ENCODE data around the gene MAST4. TPM values are rescaled to one million over a fixed set of nuclear protein-coding genes. Genes with fewer than 3 reads are reported as not detected.
A peak's percentile ranks its signal among the peaks of the same experiment; 100 is the strongest.

The MAST4 gene
- total RNA-seq, 2 experiments from 2014 or later = 27.7 to 28.8 TPM

DNA sequence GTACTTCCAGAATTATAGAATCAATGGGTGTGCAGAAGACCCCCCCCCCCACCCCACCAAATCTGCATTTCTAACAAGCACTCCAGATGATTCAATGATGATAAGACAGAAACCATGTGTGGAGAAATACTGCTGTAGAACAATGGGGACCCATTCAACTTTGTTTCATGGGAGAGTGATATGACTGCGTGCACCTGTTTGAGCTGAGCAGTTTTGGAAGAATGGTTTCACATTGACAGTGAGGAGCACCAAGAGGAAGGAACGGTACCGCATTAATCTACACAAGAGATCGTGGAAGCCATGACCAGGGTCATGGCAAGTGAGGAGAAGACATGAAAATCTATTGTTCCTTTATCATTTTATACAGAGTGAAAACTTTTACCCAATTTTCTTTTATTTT lies 397.7 kb downstream of the MAST4 start:
- H3K4me3 Mint-ChIP-seq = no peak overlapping the region
- H3K9me3 Mint-ChIP-seq = no peaks in the 10 kb centered on the region
- intact Hi-C loops (cut with micrococcal nuclease) = no loop called here
- no peak for DNase-seq
- CTCF ChIA-PET = interaction anchor here (0.6 to 1.3 kb wide), 2 partner anchors 110 to 163 kb away, joined by 3 read pairs; no protein-coding TSS in a partner anchor
- H3K4me1 Mint-ChIP-seq (ENCODE audit: low read depth) = peaks cover 2% of the 10 kb centered on the region
- no peaks in the 10 kb centered on the region for H3K27me3 Mint-ChIP-seq (ENCODE audit: low read depth)
- H3K36me3 Mint-ChIP-seq (ENCODE audit: low read depth) = no peaks in the 10 kb centered on the region
- no peak overlapping the region for H3K27ac Mint-ChIP-seq

GRCh38 chr5:66994790-66995189 lies 398.6 kb downstream of the MAST4 start:
- intact Hi-C loops (cut with micrococcal nuclease) = no loop called here
- Mint-ChIP-seq H3K27ac (no peak overlapping the region), H3K9me3 (no peaks in the 10 kb centered on the region), H3K4me3 (no peak overlapping the region), H3K36me3 (ENCODE audit: low read depth) (no peaks in the 10 kb centered on the region), H3K4me1 (ENCODE audit: low read depth) (peaks cover 2% of the 10 kb centered on the region), H3K27me3 (ENCODE audit: low read depth) (no peaks in the 10 kb centered on the region)
- no peak for DNase-seq
- CTCF ChIA-PET = no interaction called here

DNA sequence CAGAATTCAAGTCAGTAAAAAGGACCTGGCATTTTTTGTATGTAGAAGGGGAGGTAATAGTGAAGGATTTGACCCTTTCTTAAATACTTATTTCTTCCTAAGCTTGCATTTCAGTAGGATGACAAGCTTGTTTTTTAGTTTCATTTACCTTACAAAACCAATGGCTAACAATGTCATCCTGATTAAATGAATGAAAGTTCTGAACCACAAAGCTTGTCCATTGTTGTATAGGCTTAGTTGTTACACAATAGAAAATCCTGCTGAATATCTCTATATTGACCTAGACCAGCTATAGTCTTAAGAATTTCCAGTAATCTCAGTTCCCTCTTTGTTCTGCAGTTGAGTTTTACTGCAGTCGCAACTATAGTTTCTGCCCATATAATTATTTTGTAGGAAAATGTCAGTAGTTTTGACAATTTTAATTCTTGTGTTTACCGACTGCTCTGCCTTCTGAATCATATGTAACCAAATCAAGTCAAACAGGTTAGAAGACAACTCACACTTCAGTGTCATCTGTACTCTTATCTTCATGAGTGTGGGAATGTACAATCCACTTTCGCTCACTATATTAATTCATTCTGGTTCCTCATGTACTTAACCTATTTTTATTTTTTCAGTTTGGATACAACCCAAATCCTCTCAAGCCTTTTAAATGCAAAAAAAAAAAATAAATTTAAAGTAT lies 404.7 kb downstream of the MAST4 start:
- Mint-ChIP-seq H3K4me3 (no peak overlapping the region), H3K36me3 (ENCODE audit: low read depth) (peaks cover 9% of the 10 kb centered on the region), H3K4me1 (ENCODE audit: low read depth) (peaks cover 26% of the 10 kb centered on the region), H3K9me3 (no peaks in the 10 kb centered on the region), H3K27me3 (ENCODE audit: low read depth) (no peaks in the 10 kb centered on the region), H3K27ac (no peak overlapping the region)
- DNase-seq = no peak
- CTCF ChIA-PET = interaction anchor here (0.9 kb wide), 1 partner anchor 8 kb away, joined by 3 read pairs; no protein-coding TSS in a partner anchor
- intact Hi-C loops (cut with micrococcal nuclease) = loop anchor here (10.0 kb wide), 2 partner anchors 856 to 1434 kb away; partner anchors contain the start of gene SREK1

DNA sequence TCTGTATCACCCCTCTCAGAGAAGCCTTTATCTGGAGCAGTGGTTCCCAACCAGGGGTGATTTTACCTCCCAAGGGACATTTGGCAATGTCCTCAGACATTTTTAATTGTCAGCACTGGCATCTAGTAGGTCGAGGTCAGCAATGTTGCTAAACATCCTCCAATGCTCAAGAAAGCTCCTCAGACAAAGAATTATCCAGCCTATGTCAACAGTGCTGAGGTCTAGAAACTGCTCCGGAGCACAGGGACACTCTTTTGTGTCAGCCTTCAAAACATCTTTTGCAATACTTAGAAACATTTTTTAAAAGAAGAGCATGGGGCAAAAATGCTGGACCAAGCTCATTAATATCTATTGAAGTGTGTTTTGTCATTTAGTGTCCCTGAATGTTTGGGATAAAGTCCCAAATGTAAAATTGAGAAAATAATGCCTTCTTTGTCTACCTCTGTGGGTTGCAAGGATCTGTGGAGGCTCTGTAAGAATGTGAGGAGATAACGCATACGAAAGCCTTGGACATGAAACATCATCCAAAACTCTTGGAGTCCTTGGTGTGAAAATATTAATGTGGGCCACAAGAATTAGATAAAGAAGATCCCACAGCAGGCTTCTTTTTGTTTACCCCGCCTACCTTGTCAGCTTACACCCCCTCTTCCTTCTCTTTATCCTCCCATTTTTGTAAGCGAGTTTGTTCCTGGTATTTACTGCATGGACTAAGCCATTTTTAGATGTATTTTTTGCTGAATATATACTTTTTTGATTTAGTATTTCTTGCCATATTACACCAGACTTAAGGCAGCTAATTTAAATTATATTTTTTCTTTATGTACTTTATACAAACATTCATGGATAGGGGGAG lies 406.9 kb downstream of the MAST4 start:
- Mint-ChIP-seq H3K36me3 (ENCODE audit: low read depth) (peaks cover 11% of the 10 kb centered on the region), H3K27ac (no peak overlapping the region), H3K4me3 (no peak overlapping the region), H3K4me1 (ENCODE audit: low read depth) (peaks cover 48% of the 10 kb centered on the region), H3K9me3 (no peaks in the 10 kb centered on the region), H3K27me3 (ENCODE audit: low read depth) (no peaks in the 10 kb centered on the region)
- CTCF ChIA-PET = interaction anchor here (1.2 kb wide), 1 partner anchor 12 kb away, joined by 5 read pairs; no protein-coding TSS in a partner anchor
- intact Hi-C loops (cut with micrococcal nuclease) = loop anchor here (1.0 to 10.0 kb wide), 3 partner anchors 174 to 1432 kb away; partner anchors contain the start of gene SREK1
- DNase-seq = no peak

- no peak for DNase-seq
- CTCF ChIA-PET = interaction anchor here (1.1 to 1.2 kb wide), 2 partner anchors 11 to 16 kb away, joined by 5 read pairs; no protein-coding TSS in a partner anchor
- Mint-ChIP-seq H3K27me3 (ENCODE audit: low read depth) (no peaks in the 10 kb centered on the region), H3K36me3 (ENCODE audit: low read depth) (peaks cover 11% of the 10 kb centered on the region), H3K9me3 (no peaks in the 10 kb centered on the region), H3K4me3 (peak overlapping the region; percentile 50), H3K27ac (peak overlapping the region; percentile 72), H3K4me1 (ENCODE audit: low read depth) (peaks cover 53% of the 10 kb centered on the region)
- intact Hi-C loops (cut with micrococcal nuclease) = loop anchor here (1.0 to 10.0 kb wide), 3 partner anchors 174 to 1431 kb away; partner anchors contain the start of gene SREK1
Observed at GRCh38 chr5:67003685-67003934, 407.4 kb downstream of the MAST4 start.

DNA sequence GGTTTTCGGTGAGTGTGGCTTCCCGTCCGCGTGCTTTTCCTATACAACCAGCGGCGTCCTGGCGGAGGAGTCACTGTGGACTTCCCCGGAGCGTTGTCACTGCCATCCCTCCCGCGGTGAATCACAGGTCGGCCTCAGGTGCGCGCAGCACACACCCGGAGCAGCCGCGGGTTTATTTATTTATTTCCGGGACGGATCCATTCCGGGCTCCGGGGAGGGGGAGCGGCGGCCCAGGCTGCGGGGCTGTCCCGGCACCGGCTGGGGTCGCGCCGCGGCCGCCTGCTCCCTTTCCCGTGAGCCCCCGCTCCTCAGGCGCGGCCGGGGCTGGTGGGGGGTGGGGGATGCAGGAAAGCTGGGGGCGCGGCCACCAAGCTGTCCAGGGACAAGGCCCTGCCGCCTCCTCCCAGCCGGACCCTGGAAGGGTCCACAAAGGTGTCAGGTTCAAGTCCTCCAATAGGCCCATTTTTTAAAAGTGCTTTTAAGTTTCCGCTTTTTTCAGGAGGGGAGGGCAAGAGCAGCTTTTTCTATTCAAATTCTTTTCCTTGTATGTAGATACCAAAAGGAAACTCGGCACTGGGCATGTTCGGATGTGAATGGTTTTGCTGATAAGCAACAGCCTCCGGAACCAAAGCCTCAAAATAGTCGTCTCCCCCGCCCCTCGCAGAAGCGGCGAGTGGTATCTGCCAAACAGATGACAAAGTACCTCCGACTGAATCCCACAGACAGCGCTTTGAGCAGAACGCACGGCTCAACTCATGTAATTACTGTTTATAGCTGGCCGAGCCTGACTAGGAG lies 407.9 kb downstream of the MAST4 start:
- Mint-ChIP-seq H3K27me3 (ENCODE audit: low read depth) (no peaks in the 10 kb centered on the region), H3K4me1 (ENCODE audit: low read depth) (peaks cover 58% of the 10 kb centered on the region), H3K9me3 (no peaks in the 10 kb centered on the region), H3K27ac (peak overlapping the region; percentile 97), H3K36me3 (ENCODE audit: low read depth) (peaks cover 11% of the 10 kb centered on the region), H3K4me3 (peak overlapping the region; percentile 94)
- peak; percentile 96 for DNase-seq
- CTCF ChIA-PET = interaction anchor here (0.6 to 1.1 kb wide), 3 partner anchors 16 to 97 kb away, joined by 3 to 5 read pairs (median 4); no protein-coding TSS in a partner anchor
- intact Hi-C loops (cut with micrococcal nuclease) = loop anchor here (1.0 to 10.0 kb wide), 13 partner anchors 8 to 1431 kb away; partner anchors contain the start of gene SREK1

GRCh38 chr5:67004730-67005350 lies 408.6 kb downstream of the MAST4 start:
- H3K4me1 Mint-ChIP-seq (ENCODE audit: low read depth) = peaks cover 65% of the 10 kb centered on the region
- CTCF ChIA-PET = interaction anchor here (0.6 to 1.1 kb wide), 4 partner anchors 17 to 190 kb away, joined by 3 to 5 read pairs (median 4); no protein-coding TSS in a partner anchor
- no peaks in the 10 kb centered on the region for H3K27me3 Mint-ChIP-seq (ENCODE audit: low read depth)
- intact Hi-C loops (cut with micrococcal nuclease) = loop anchor here (1.0 to 10.0 kb wide), 13 partner anchors 7 to 1430 kb away; partner anchors contain the start of gene SREK1
- peak overlapping the region; percentile 94 for H3K4me3 Mint-ChIP-seq
- H3K36me3 Mint-ChIP-seq (ENCODE audit: low read depth) = peaks cover 11% of the 10 kb centered on the region
- H3K9me3 Mint-ChIP-seq = no peaks in the 10 kb centered on the region
- DNase-seq = no peak
- H3K27ac Mint-ChIP-seq = peak overlapping the region; percentile 97

DNA sequence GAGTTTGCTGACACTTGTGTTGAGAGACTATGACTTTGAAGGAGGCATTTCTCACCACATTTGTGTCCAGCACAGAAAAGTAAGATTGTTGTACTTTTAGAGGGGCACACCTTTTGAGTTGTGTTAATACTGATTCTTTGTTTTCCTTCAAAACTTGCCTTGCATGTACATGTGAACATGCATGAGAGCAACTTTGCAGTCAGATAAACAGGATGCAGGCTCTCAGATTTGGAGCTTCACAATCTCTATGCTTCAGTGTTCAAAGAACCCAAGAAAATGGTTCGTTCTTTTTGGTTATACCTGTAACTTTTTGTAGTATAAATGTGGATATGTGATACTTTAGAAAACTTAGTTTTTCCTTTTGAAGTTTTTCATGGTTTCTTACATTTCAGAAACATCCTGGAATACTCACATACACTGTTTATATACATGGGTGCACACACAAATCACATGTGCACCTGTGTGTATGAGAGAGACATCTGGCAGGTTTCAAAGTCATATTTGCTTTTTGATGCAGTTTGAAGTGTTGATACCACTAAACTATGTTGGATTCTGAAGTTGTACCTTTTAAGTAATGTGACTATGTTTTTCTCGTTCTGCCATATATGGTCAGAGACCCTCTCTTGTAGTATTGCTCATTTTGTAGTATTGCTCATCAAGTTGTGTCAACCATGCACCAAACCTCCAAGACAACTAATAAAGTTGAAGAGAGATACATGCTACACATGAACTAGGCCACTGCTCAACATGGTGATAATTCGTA lies 409.7 kb downstream of the MAST4 start:
- Mint-ChIP-seq H3K36me3 (ENCODE audit: low read depth) (peaks cover 11% of the 10 kb centered on the region), H3K27me3 (ENCODE audit: low read depth) (no peaks in the 10 kb centered on the region), H3K9me3 (no peaks in the 10 kb centered on the region), H3K27ac (peak overlapping the region; percentile 97), H3K4me1 (ENCODE audit: low read depth) (peaks cover 76% of the 10 kb centered on the region), H3K4me3 (peak overlapping the region; percentile 94)
- intact Hi-C loops (cut with micrococcal nuclease) = loop anchor here (2.0 to 10.0 kb wide), 5 partner anchors 15 to 1429 kb away; partner anchors contain the start of gene SREK1
- no peak for DNase-seq
- CTCF ChIA-PET = interaction anchor here (0.9 kb wide), 1 partner anchor 191 kb away, joined by 3 read pairs; no protein-coding TSS in a partner anchor

GRCh38 chr5:67006500-67006848 lies 410.3 kb downstream of the MAST4 start:
- intact Hi-C loops (cut with micrococcal nuclease) = loop anchor here (2.0 to 10.0 kb wide), 4 partner anchors 14 to 1428 kb away; partner anchors contain the start of gene SREK1
- peak overlapping the region; percentile 94 for H3K4me3 Mint-ChIP-seq
- H3K27ac Mint-ChIP-seq = peak overlapping the region; percentile 97
- CTCF ChIA-PET = no interaction called here
- H3K36me3 Mint-ChIP-seq (ENCODE audit: low read depth) = peaks cover 11% of the 10 kb centered on the region
- peaks cover 82% of the 10 kb centered on the region for H3K4me1 Mint-ChIP-seq (ENCODE audit: low read depth)
- no peaks in the 10 kb centered on the region for H3K9me3 Mint-ChIP-seq
- H3K27me3 Mint-ChIP-seq (ENCODE audit: low read depth) = no peaks in the 10 kb centered on the region
- DNase-seq = no peak

- no peaks in the 10 kb centered on the region for H3K27me3 Mint-ChIP-seq (ENCODE audit: low read depth)
- H3K9me3 Mint-ChIP-seq = no peaks in the 10 kb centered on the region
- CTCF ChIA-PET = interaction anchor here (2.2 kb wide), 1 partner anchor 22 kb away, joined by 8 read pairs; no protein-coding TSS in a partner anchor
- H3K4me1 Mint-ChIP-seq (ENCODE audit: low read depth) = peaks cover 87% of the 10 kb centered on the region
- H3K36me3 Mint-ChIP-seq (ENCODE audit: low read depth) = peaks cover 11% of the 10 kb centered on the region
- H3K27ac Mint-ChIP-seq = peak overlapping the region; percentile 60
- no peak for DNase-seq
- H3K4me3 Mint-ChIP-seq = no peak overlapping the region
- intact Hi-C loops (cut with micrococcal nuclease) = loop anchor here (5.0 to 10.0 kb wide), 3 partner anchors 864 to 1426 kb away; partner anchors contain the start of gene SREK1
Observed at GRCh38 chr5:67009028-67009427, 412.8 kb downstream of the MAST4 start.

All from activated naive CD4-positive, alpha-beta T cell treated with anti-CD3 and anti-CD28 coated beads for 36 hours (primary cell).